Stomach smooth muscle (tissue), 2 donors: Measurements from ENCODE around the gene MX2.

ENCODE experiments used
- H3K27ac ChIP-seq: one replicate; pipeline ENCODE4 v1.7.0; 2013; ENCODE audit warnings: mild to moderate bottlenecking, low read length, inconsistent platforms
- H3K27me3 ChIP-seq, 2 donors: one replicate each; pipeline ENCODE4 v1.7.0; 2013; ENCODE audit warnings: low read length in 2 of 2; ENCODE audit not compliant: insufficient read depth in 2 of 2, control insufficient read depth in 1 of 2
- H3K36me3 ChIP-seq, 2 donors: one replicate each; pipeline ENCODE4 v1.7.0; 2013; ENCODE audit warnings: low read length in 2 of 2; ENCODE audit not compliant: control insufficient read depth in 2 of 2, insufficient read depth in 2 of 2
- H3K4me1 ChIP-seq: one replicate; pipeline ENCODE4 v1.7.0; 2013; ENCODE audit warnings: low read length; ENCODE audit not compliant: control insufficient read depth, insufficient read depth
- H3K4me3 ChIP-seq, 2 donors: one replicate each; pipeline ENCODE4 v1.7.0; 2013; ENCODE audit warnings: low read length in 2 of 2
- H3K9ac ChIP-seq, 2 donors: one replicate each; pipeline ENCODE4 v1.7.0; 2013; ENCODE audit warnings: low read length in 2 of 2, mild to moderate bottlenecking in 1 of 2
- H3K9me3 ChIP-seq, 2 donors: one replicate each; pipeline ENCODE4 v1.7.0; 2013; ENCODE audit warnings: low read length in 2 of 2; ENCODE audit not compliant: control insufficient read depth in 2 of 2
- donor health status: healthy.
- donor health status: Pancreatic carcinoma.

MX2 gene

GRCh38 chr21:41342035-41342434, 19.8 kb upstream of the MX2 start:
- no peak overlapping the region for H3K4me3 ChIP-seq
- H3K27me3 ChIP-seq, result no peaks in the 10 kb centered on the region
- peaks cover 0 to 2% of the 10 kb centered on the region in 2 donors for H3K9me3 ChIP-seq
- H3K9ac ChIP-seq, result no peak overlapping the region
- H3K36me3 ChIP-seq, result no peaks in the 10 kb centered on the region
- no peak overlapping the region for H3K27ac ChIP-seq
- H3K4me1 ChIP-seq, result no peaks in the 10 kb centered on the region

- no peak overlapping the region for H3K4me3 ChIP-seq
- no peaks in the 10 kb centered on the region for H3K4me1 ChIP-seq
- no peak overlapping the region for H3K9ac ChIP-seq
These were observed 17.7 kb upstream of the MX2 start for GRCh38 chr21:41344146-41344545.

GRCh38 chr21:41345356-41345755, 16.5 kb upstream of the MX2 start:
- no peaks in the 10 kb centered on the region for H3K4me1 ChIP-seq
- no peaks in the 10 kb centered on the region for H3K36me3 ChIP-seq
- no peak overlapping the region for H3K4me3 ChIP-seq
- H3K27me3 ChIP-seq, result peaks cover 0 to 3% of the 10 kb centered on the region in 2 donors
- H3K9ac ChIP-seq, result no peak overlapping the region
- H3K9me3 ChIP-seq, result no peaks in the 10 kb centered on the region
- H3K27ac ChIP-seq, result no peak overlapping the region

More at GRCh38 chr21:41344146-41344545, 17.7 kb upstream of the MX2 start:
- peaks cover 0 to 3% of the 10 kb centered on the region in 2 donors for H3K27me3 ChIP-seq
- H3K27ac ChIP-seq, result no peak overlapping the region
- no peaks in the 10 kb centered on the region for H3K36me3 ChIP-seq
- no peaks in the 10 kb centered on the region for H3K9me3 ChIP-seq

- H3K9me3 ChIP-seq, result no peaks in the 10 kb centered on the region
- H3K27ac ChIP-seq, result no peak overlapping the region
- H3K36me3 ChIP-seq, result no peaks in the 10 kb centered on the region
- H3K4me3 ChIP-seq, result no peak overlapping the region
- peaks cover 3 to 6% of the 10 kb centered on the region in 2 donors for H3K27me3 ChIP-seq
- H3K4me1 ChIP-seq, result no peaks in the 10 kb centered on the region
- H3K9ac ChIP-seq, result no peak overlapping the region
These were observed 15.7 kb upstream of the MX2 start for GRCh38 chr21:41345934-41346685.

GRCh38 chr21:41346758-41347157, 15.1 kb upstream of the MX2 start:
- Histone ChIP-seq H3K36me3 (no peaks in the 10 kb centered on the region), H3K9me3 (no peaks in the 10 kb centered on the region), H3K27ac (no peak overlapping the region), H3K4me3 (no peak overlapping the region), H3K4me1 (no peaks in the 10 kb centered on the region), H3K27me3 (peaks cover 6 to 7% of the 10 kb centered on the region in 2 donors), H3K9ac (no peak overlapping the region)

- Histone ChIP-seq H3K27ac (no peak overlapping the region), H3K9ac (no peak overlapping the region), H3K4me3 (no peak overlapping the region), H3K4me1 (no peaks in the 10 kb centered on the region), H3K27me3 (peaks cover 6 to 7% of the 10 kb centered on the region in 2 donors), H3K9me3 (no peaks in the 10 kb centered on the region), H3K36me3 (no peaks in the 10 kb centered on the region)
These were observed 13.4 kb upstream of the MX2 start for GRCh38 chr21:41348434-41348833.

DNA sequence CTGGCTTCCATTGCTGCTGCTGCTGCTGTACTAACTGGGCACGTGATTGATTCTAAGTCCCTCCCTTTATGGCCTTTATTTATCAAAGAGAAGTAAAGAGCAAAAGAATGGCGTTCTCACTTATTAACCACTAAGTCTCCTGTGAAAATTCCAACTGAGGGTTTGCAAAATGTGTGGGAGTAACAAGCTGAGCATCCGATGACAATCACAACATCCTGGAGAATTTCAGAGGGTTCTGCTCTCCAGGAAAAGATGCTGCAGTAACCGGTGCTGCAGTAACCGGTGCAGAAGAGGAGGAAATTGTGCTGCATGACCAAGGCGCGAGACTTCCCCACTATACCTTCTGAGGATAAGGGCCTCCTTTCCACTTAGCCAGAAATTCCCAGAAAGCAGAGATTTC, 12.7 kb upstream of the MX2 start:
- no peak overlapping the region for H3K27ac ChIP-seq
- H3K9ac ChIP-seq, result no peak overlapping the region
- H3K36me3 ChIP-seq, result no peaks in the 10 kb centered on the region
- H3K4me1 ChIP-seq, result no peaks in the 10 kb centered on the region
- no peaks in the 10 kb centered on the region for H3K9me3 ChIP-seq
- peaks cover 6 to 7% of the 10 kb centered on the region in 2 donors for H3K27me3 ChIP-seq
- H3K4me3 ChIP-seq, result no peak overlapping the region

GRCh38 chr21:41349619-41350390, 12.0 kb upstream of the MX2 start:
- Histone ChIP-seq H3K27me3 (peaks cover 6 to 7% of the 10 kb centered on the region in 2 donors), H3K9ac (no peak overlapping the region), H3K4me3 (no peak overlapping the region), H3K27ac (no peak overlapping the region), H3K9me3 (no peaks in the 10 kb centered on the region), H3K4me1 (no peaks in the 10 kb centered on the region), H3K36me3 (no peaks in the 10 kb centered on the region)

GRCh38 chr21:41350436-41351155, 11.2 kb upstream of the MX2 start:
- H3K4me1 ChIP-seq, result no peaks in the 10 kb centered on the region
- no peaks in the 10 kb centered on the region for H3K9me3 ChIP-seq
- no peak overlapping the region for H3K9ac ChIP-seq
- H3K4me3 ChIP-seq, result no peak overlapping the region
- no peak overlapping the region for H3K27ac ChIP-seq
- peaks cover 7% of the 10 kb centered on the region in 2 donors for H3K27me3 ChIP-seq
- no peaks in the 10 kb centered on the region for H3K36me3 ChIP-seq

DNA sequence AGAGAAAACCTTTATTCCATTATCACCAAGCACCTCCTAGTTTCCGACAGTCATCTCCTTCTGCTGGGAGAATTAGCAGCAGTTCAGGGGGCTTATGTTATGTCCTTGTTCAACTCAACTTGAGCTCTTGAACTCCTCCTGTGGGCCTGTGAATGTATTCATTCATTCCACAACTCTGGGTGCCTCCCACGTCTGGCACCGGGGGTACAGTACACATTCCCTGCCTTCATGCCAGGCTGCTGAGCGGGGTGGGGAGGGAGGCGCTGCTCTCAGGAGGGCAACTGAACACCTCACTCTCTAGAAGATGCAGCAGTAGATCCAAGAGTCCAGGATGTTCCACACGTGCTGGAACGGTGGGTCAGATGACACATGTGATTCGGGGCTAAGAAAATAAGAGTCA, 4.3 kb upstream of the MX2 start:
- H3K4me3 ChIP-seq, result no peak overlapping the region
- H3K4me1 ChIP-seq, result peaks cover 6% of the 10 kb centered on the region
- no peak overlapping the region for H3K27ac ChIP-seq
- no peaks in the 10 kb centered on the region for H3K9me3 ChIP-seq
- H3K27me3 ChIP-seq, result peaks cover 3 to 4% of the 10 kb centered on the region in 2 donors
- H3K9ac ChIP-seq, result no peak overlapping the region
- no peaks in the 10 kb centered on the region for H3K36me3 ChIP-seq
